HepG2 (cell line): Measurements from ENCODE around the gene PEX12. TPM values are rescaled to one million over a fixed set of nuclear protein-coding genes. Genes with fewer than 3 reads are reported as not detected.
"Not testable (repeated sequence)": the region's sequence is repeated elsewhere in the genome, so short reads cannot be mapped to it uniquely, and the experiment has no call there.

Experiments
- ATAC-seq: fragments of 200-7000 bp; cut with Tn5 transposase; 3 replicates; pipeline ENCODE4 v1.9.1; 2020; ENCODE audit warnings: mild to moderate bottlenecking, moderate library complexity
- BruUV-seq: library from RNA; stranded (reverse); fragments of 400-500 nt; replicated peaks from 2 replicates; lab custom pipeline; 2021; lab: Mats Ljungman, UMichigan
- CTCF ChIA-PET: fragments of 300-600 bp; formaldehyde crosslinking; extraction: SDS; loops from one replicate; lab custom pipeline; 2021; ENCODE audit warnings: low total read pairs, inconsistent platforms, low intra/inter-chr PET ratio; lab: Yijun Ruan, JAX
- POLR2A ChIA-PET: fragments of 350-600 bp; sonication (Branson Sonifier 250); formaldehyde crosslinking; loops from one replicate; lab custom pipeline; 2020; ENCODE audit warnings: antibody characterized with exemption, inconsistent platforms; lab: Yijun Ruan, JAX
- DNase-seq: peaks from one replicate; pipeline ENCODE4 v3.0.0-alpha.2; 2015; ENCODE audit warnings: low spot score
- FAIRE-seq: peaks from 3 replicates; lab custom pipeline; 2011; peaks lifted over from hg19 to GRCh38; lab: Jason Lieb, UNC
- H2AFZ ChIP-seq: one replicate; pipeline ENCODE4 v1.6.1; 2011; ENCODE audit warnings: low read length, inconsistent platforms
- H3K27ac ChIP-seq: fragments of 300-600 bp; 3 replicates; pipeline ENCODE4 v1.8.0; 2011; ENCODE audit warnings: mixed run types, mild to moderate bottlenecking, mixed read lengths, low read length, inconsistent platforms; ENCODE audit not compliant: insufficient read depth; ENCODE audit errors: extremely low read length
- H3K27me3 ChIP-seq, 2 experiments: fragments of 200-600 bp in 1 of 2; 2 replicates in 1 of 2; 3 replicates in 1 of 2; pipeline versions ENCODE4 v1.6.0 to v1.8.0; 2011; ENCODE audit warnings: low read length in 2 of 2, mild to moderate bottlenecking in 2 of 2, moderate library complexity in 2 of 2, inconsistent platforms in 1 of 2; ENCODE audit not compliant: insufficient read depth in 2 of 2, control insufficient read depth in 1 of 2
- H3K36me3 ChIP-seq, 2 experiments: fragments of 200-600 bp in 1 of 2; replicated peaks in 1 of 2; 2 replicates in 1 of 2; 3 replicates in 1 of 2; pipeline versions ENCODE4 v1.5.1 to v1.8.0; 2011; ENCODE audit warnings: low read length in 2 of 2, inconsistent platforms in 1 of 2; ENCODE audit not compliant: insufficient read depth in 2 of 2, control insufficient read depth in 1 of 2
- H3K4me1 ChIP-seq: 2 replicates; pipeline ENCODE4 v1.5.1; 2012; ENCODE audit warnings: low read length, inconsistent platforms; ENCODE audit not compliant: insufficient read depth
- H3K4me2 ChIP-seq: 2 replicates; pipeline ENCODE4 v1.6.0; 2011; ENCODE audit warnings: low read depth, low read length, inconsistent platforms
- H3K4me3 ChIP-seq, 3 experiments: fragments of 200-600 bp in 1 of 3; sonication (generic), shearing (Covaris generic) in 1 of 3; replicated peaks in 1 of 3; 2 replicates each; pipeline ENCODE4 v1.5.1; 2011 to 2016; ENCODE audit warnings: low read length in 3 of 3, inconsistent platforms in 2 of 3, low read depth in 2 of 3, mild to moderate bottlenecking in 2 of 3, control low read depth in 1 of 3, mixed read lengths in 1 of 3; ENCODE audit not compliant: insufficient read depth in 1 of 3
- H3K79me2 ChIP-seq: one replicate; pipeline ENCODE4 v1.6.1; 2011; ENCODE audit warnings: low read length, inconsistent platforms; ENCODE audit not compliant: insufficient read depth
- H3K9ac ChIP-seq: 2 replicates; pipeline ENCODE4 v1.6.0; 2011; ENCODE audit warnings: mild to moderate bottlenecking, low read depth, low read length, inconsistent platforms; ENCODE audit not compliant: insufficient read depth
- H3K9me3 ChIP-seq: 2 replicates; pipeline ENCODE4 v1.5.1; 2012; ENCODE audit warnings: mild to moderate bottlenecking, low read length
- H4K20me1 ChIP-seq: 2 replicates; pipeline ENCODE4 v1.6.0; 2011; ENCODE audit warnings: inconsistent platforms, mild to moderate bottlenecking, low read length, moderate library complexity; ENCODE audit not compliant: insufficient read depth
- CENPBD1 ChIP-seq: sonication (generic); formaldehyde crosslinking; IDR thresholded peaks from 2 replicates; pipeline ENCODE4 v1.8.0; 2022; ENCODE audit warnings: missing genetic modification reagents, low read depth, mild to moderate bottlenecking, borderline replicate concordance
- FOXP1 ChIP-seq, 2 experiments: fragments of 450-650 bp in 1 of 2; IDR thresholded peaks; 2 replicates each; pipeline ENCODE4 v1.6.1; 2017 to 2018; ENCODE audit warnings: antibody characterized with exemption in 1 of 2
- PLSCR1 ChIP-seq: sonication (generic); formaldehyde crosslinking; IDR thresholded peaks from 2 replicates; pipeline ENCODE4 v1.5.0; 2020; ENCODE audit warnings: missing genetic modification reagents, mild to moderate bottlenecking, borderline replicate concordance
- SPEN ChIP-seq: sonication (generic); formaldehyde crosslinking; IDR thresholded peaks from 2 replicates; pipeline ENCODE4 v1.5.1; 2020; ENCODE audit warnings: low read depth, mild to moderate bottlenecking, missing genetic modification reagents
- STAT5B ChIP-seq: sonication (generic); formaldehyde crosslinking; IDR thresholded peaks from 2 replicates; pipeline ENCODE4 v1.4.0; 2020; ENCODE audit warnings: missing genetic modification reagents
- ZFP82 ChIP-seq: sonication (generic); formaldehyde crosslinking; IDR thresholded peaks from 2 replicates; pipeline ENCODE4 v1.5.1; 2020; ENCODE audit warnings: mild to moderate bottlenecking, missing genetic modification reagents, borderline replicate concordance
- ZNF572 ChIP-seq: sonication (generic); formaldehyde crosslinking; IDR thresholded peaks from 2 replicates; pipeline ENCODE4 v1.5.1; 2020; ENCODE audit warnings: mild to moderate bottlenecking, missing genetic modification reagents
- WGBS: methylation state at CpG from one replicate; pipeline ENCODE4 v1.1.6; 2017; ENCODE audit warnings: low lambda C conversion rate; 5-methylcytosine and 5-hydroxymethylcytosine counted together
- in situ Hi-C: cut with HindIII; loops from 2 replicates; pipeline ENCODE4 v1.10.0; 2017; ENCODE audit warnings: low pct_unique_long_range_greater_than_20kb; ENCODE audit not compliant: extremely low pct_ligation_motif_present
- intact Hi-C: fragments of 100-400 bp; cut with micrococcal nuclease; formaldehyde crosslinking; loops from one replicate; pipeline ENCODE4 v1.10.0; 2022; ENCODE audit not compliant: unreplicated experiment
- polyA plus RNA-seq, 8 experiments: library from polyadenylated mRNA; depleted of rRNA in 3 of 8; stranded (reverse) in 7 of 8; unstranded in 1 of 8; fragments of >200 nt; fragmentation: Illumina TruSeq in 4 of 8; extraction: Trizol in 4 of 8; gene quantifications; 2 replicates each; pipeline versions ENCODE4 v1.2.1 to v1.2.3, GENCODE V29; 2011 to 2016; ENCODE audit warnings: low read depth in 4 of 8, missing spikeins in 1 of 8, mixed read lengths in 1 of 8; ENCODE audit not compliant: insufficient read depth in 1 of 8
- total RNA-seq, 5 experiments: library from RNA; depleted of rRNA; stranded (reverse); fragments of >200 nt; fragmentation: Illumina TruSeq; extraction: Trizol; gene quantifications; 2 replicates each; pipeline ENCODE4 v1.2.3, GENCODE V29; 2016; ENCODE audit warnings: low read depth in 1 of 5
- TF ChIP-seq, protein P1 (sequence below): sonication (generic); formaldehyde crosslinking; conservative IDR thresholded peaks from 2 replicates; pipeline ENCODE4 v1.8.0; 2022; ENCODE audit warnings: missing genetic modification reagents
- TF ChIP-seq, protein P2 (sequence below): sonication (generic); formaldehyde crosslinking; IDR thresholded peaks from 2 replicates; pipeline ENCODE4 v1.4.0; 2020; ENCODE audit warnings: mild to moderate bottlenecking, missing genetic modification reagents
- TF ChIP-seq, protein P3 (sequence below): sonication (generic); formaldehyde crosslinking; IDR thresholded peaks from 2 replicates; pipeline ENCODE4 v1.8.0; 2022; ENCODE audit warnings: mild to moderate bottlenecking, missing genetic modification reagents, borderline replicate concordance

The PEX12 gene
- total and polyA plus RNA-seq, 2 of the 13 experiments (the other 11 are each of a cell fraction or from before 2014, with no cell fraction given), result 5.1 to 11.9 TPM

GRCh38 chr17:35536664-35537171, 41.7 kb downstream of the PEX12 start (continued):
- TF ChIP-seq, protein P1, sequence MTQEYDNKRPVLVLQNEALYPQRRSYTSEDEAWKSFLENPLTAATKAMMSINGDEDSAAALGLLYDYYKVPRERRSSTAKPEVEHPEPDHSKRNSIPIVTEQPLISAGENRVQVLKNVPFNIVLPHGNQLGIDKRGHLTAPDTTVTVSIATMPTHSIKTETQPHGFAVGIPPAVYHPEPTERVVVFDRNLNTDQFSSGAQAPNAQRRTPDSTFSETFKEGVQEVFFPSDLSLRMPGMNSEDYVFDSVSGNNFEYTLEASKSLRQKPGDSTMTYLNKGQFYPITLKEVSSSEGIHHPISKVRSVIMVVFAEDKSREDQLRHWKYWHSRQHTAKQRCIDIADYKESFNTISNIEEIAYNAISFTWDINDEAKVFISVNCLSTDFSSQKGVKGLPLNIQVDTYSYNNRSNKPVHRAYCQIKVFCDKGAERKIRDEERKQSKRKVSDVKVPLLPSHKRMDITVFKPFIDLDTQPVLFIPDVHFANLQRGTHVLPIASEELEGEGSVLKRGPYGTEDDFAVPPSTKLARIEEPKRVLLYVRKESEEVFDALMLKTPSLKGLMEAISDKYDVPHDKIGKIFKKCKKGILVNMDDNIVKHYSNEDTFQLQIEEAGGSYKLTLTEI (CRISPR knock-in tag), result no peak

DNA sequence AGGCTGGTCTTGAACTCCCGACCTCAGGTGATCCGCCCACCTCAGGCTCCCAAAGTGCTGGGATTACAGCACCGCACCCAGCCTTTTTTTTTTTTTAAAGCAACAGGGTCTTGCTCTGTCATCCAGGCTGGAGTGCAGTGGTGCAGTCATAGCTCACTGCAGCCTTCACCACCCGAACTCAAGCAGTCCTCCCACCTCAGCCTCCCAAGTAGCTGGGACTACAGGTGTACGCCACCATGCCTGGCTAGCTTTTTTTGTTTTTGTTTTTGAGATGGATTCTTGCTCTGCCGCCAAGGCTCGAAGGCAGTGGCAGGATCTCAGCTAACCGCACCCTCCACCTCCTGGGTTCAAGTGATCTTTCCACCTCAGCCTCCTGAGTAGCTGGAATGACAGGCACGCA, 43.0 kb downstream of the PEX12 start:
- BruUV-seq, H2AFZ ChIP-seq, CTCF ChIA-PET, H3K4me2 ChIP-seq, H3K9me3 ChIP-seq, FAIRE-seq, H3K27ac ChIP-seq, POLR2A ChIA-PET, H3K4me3 ChIP-seq, H3K79me2 ChIP-seq, H3K9ac ChIP-seq, DNase-seq, ATAC-seq, H3K4me1 ChIP-seq, H4K20me1 ChIP-seq, H3K36me3 ChIP-seq, H3K27me3 ChIP-seq: not testable (repeated sequence)
- 61% methylated on average over 9 of the region's 9 CpGs for WGBS
- in situ Hi-C loops (loop anchor here (5.0 to 25.0 kb wide), 3 partner anchors 223 to 1123 kb away; no protein-coding TSS in a partner anchor), intact Hi-C loops (loop anchor here (10.0 kb wide), 1 partner anchor 1111 kb away; no protein-coding TSS in a partner anchor)

- Histone ChIP-seq H3K4me1 (no peaks in the 10 kb centered on the region), H3K27me3 (peaks cover 0 to 3% of the 10 kb centered on the region in 2 experiments; a peak in 1 of 5 replicates), H3K9me3 (no peaks in the 10 kb centered on the region), H2AFZ (no peak overlapping the region), H3K27ac (no peak overlapping the region), H3K4me3 (no peak overlapping the region), H3K36me3 (no peaks in the 10 kb centered on the region), H3K9ac (no peak overlapping the region), H3K4me2 (no peak overlapping the region), H3K79me2 (no peaks in the 10 kb centered on the region), H4K20me1 (no peaks in the 10 kb centered on the region)
- 22% methylated on average over 3 of the region's 3 CpGs for WGBS
- POLR2A ChIA-PET, result no interaction called here
- FAIRE-seq, result no peak
- no TSS peak for BruUV-seq
- ATAC-seq, result no peak
- no peak for DNase-seq
- CTCF ChIA-PET, result no interaction called here
- in situ Hi-C loops (loop anchor here (5.0 to 25.0 kb wide), 3 partner anchors 222 to 1122 kb away; no protein-coding TSS in a partner anchor), intact Hi-C loops (loop anchor here (10.0 kb wide), 1 partner anchor 1110 kb away; no protein-coding TSS in a partner anchor)
- no peak for TF ChIP-seq ZNF572 (CRISPR knock-in tag)
- TF ChIP-seq ZFP82 (CRISPR knock-in tag), result no peak
- TF ChIP-seq PLSCR1, result no peak
- no peak for TF ChIP-seq CENPBD1
- TF ChIP-seq, protein P2, sequence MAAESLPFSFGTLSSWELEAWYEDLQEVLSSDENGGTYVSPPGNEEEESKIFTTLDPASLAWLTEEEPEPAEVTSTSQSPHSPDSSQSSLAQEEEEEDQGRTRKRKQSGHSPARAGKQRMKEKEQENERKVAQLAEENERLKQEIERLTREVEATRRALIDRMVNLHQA (CRISPR knock-in tag), result no peak
- no peak for TF ChIP-seq SPEN (CRISPR knock-in tag)
- TF ChIP-seq FOXP1 (IDR thresholded peaks at IDR 0.05), result no peak
- no peak for TF ChIP-seq FOXP1 (CRISPR knock-in tag; IDR thresholded peaks at IDR 0.05)
- TF ChIP-seq, protein P3, sequence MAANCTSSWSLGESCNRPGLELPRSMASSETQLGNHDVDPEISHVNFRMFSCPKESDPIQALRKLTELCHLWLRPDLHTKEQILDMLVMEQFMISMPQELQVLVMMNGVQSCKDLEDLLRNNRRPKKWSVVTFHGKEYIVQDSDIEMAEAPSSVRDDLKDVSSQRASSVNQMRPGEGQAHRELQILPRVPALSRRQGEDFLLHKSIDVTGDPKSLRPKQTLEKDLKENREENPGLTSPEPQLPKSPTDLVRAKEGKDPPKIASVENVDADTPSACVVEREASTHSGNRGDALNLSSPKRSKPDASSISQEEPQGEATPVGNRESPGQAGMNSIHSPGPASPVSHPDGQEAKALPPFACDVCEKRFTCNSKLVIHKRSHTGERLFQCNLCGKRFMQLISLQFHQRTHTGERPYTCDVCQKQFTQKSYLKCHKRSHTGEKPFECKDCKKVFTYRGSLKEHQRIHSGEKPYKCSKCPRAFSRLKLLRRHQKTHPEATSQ (CRISPR knock-in tag), result no peak
- TF ChIP-seq STAT5B (CRISPR knock-in tag), result no peak
These were observed 43.7 kb downstream of the PEX12 start for GRCh38 chr17:35534576-35535093.
